Activated CD8-positive, alpha-beta T cell treated with anti-CD3 and anti-CD28 coated beads for 36 hours (primary cell): ENCODE data around the gene PPP1R8. TPM values are rescaled to one million over a fixed set of nuclear protein-coding genes. Genes with fewer than 3 reads are reported as not detected.
A peak's percentile ranks its signal among the peaks of the same experiment; 100 is the strongest.

Experiments used
- ATAC-seq: fragments of 200-7000 bp; cut with Tn5 transposase; one replicate; pipeline ENCODE4 v1.10.0; 2021; ENCODE audit warnings: mild to moderate bottlenecking, moderate library complexity
- CTCF ChIA-PET: fragments of 350-600 bp; sonication (Branson Sonifier 250); formaldehyde crosslinking; loops from one replicate; lab custom pipeline; 2021; ENCODE audit warnings: antibody characterized with exemption; lab: Charles Lee
- POLR2A ChIA-PET: fragments of 350-600 bp; sonication (Branson Sonifier 250); formaldehyde crosslinking; loops from one replicate; lab custom pipeline; 2021; ENCODE audit warnings: antibody characterized with exemption; lab: Charles Lee
- DNase-seq: peaks from one replicate; pipeline ENCODE4 v3.0.0-alpha.2; 2020
- H3K27ac Mint-ChIP-seq: one replicate; pipeline ENCODE4 v1.8.0; 2021; ENCODE audit warnings: mild to moderate bottlenecking, mixed read lengths
- H3K27me3 Mint-ChIP-seq: one replicate; pipeline ENCODE4 v1.8.0; 2021; ENCODE audit warnings: mixed read lengths
- H3K36me3 Mint-ChIP-seq: one replicate; pipeline ENCODE4 v1.8.0; 2021; ENCODE audit warnings: low read depth, mixed read lengths
- H3K4me1 Mint-ChIP-seq: one replicate; pipeline ENCODE4 v1.8.0; 2021; ENCODE audit warnings: low read depth, mixed read lengths
- H3K4me3 Mint-ChIP-seq: one replicate; pipeline ENCODE4 v1.8.0; 2021; ENCODE audit warnings: mild to moderate bottlenecking, moderate library complexity, mixed read lengths
- H3K9me3 Mint-ChIP-seq: one replicate; pipeline ENCODE4 v1.8.0; 2021; ENCODE audit warnings: mixed read lengths
- intact Hi-C: fragments of 100-400 bp; cut with micrococcal nuclease; formaldehyde crosslinking; loops from one replicate; pipeline ENCODE4 v1.10.0; 2022
- total RNA-seq, 2 experiments: library from RNA; stranded (reverse); gene quantifications; one replicate each; pipeline ENCODE4 v1.2.3, GENCODE V29; 2021
- TF ChIP-seq, protein P1 (sequence below): fragments of 200-600 bp; IDR thresholded peaks from one replicate; pipeline ENCODE4 v1.8.0; 2022; ENCODE audit warnings: antibody characterized with exemption, mild to moderate bottlenecking

PPP1R8 gene
- 10 to 100 TPM; 50.2 to 54.4 TPM for total RNA-seq

DNA sequence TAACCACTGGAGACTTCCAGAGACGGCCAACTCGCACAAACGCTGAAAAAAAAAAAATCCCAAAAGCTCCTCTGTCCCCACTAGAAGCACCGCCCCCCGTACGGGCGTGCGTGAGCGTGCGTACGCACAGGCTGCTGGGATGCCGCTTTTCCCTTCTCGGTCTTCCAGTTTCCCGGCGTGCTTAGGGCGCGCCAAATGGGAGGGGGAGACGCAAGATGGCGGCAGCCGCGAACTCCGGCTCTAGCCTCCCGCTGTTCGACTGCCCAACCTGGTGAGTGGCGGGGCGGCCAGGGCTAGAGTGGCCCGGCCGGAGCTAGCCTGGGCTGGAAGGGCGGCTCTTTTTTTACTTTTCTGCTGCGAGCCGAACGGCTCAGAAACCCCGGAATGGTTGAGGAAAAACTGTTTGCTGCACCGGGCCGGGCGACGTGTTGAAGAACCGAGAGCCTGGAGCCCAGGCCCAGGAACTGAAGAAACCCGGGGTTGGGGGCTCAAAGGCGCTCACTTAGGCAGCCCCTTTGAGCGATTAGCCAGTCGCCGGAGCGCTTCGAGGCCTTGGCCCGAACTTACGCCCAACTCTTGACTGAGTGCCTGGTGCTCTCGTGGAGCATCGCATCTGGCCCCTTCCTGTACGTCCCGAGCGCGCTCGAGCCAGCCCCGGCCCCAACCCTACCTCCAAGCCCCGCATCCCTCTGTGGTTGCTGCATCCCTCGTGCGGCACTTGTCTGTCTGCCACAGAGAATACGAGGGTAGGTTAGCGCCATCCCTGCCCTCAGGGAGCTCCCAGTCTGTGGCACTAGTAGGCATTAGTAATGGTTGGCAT is at the start of gene PPP1R8:
TSS of gene PPP1R8 (plus strand) at position 162 of the 820 bp plus-strand sequence. CDS start at position 216, 54 bp downstream.
- CTCF ChIA-PET, result interaction anchor here (0.8 to 1.4 kb wide), 2 partner anchors 42 to 161 kb away, joined by 3 read pairs; no protein-coding TSS in a partner anchor

DNA sequence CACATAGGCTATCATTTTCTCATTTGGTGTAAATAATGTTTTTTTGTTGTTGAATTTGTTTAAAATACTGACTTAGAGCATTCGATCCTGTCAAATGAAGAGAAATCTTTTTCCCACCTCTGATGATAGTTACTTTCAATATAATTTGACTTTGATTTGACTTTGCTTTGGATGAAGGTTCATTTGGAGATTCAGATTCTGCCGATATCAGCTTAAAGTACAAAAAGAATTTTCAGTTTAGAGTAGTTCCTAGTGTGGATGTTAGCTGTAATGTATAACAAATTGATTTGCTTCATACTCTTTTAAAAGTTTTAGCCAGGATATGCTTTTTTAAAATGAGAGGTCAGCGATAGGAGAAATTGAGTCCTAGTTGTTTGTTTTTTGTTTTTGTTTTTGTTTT is 47.6 kb upstream of the PPP1R8 start:
- Mint-ChIP-seq H3K27me3 (no peaks in the 10 kb centered on the region), H3K4me3 (no peak overlapping the region), H3K36me3 (peaks cover 4% of the 10 kb centered on the region), H3K9me3 (no peaks in the 10 kb centered on the region), H3K4me1 (peaks cover 23% of the 10 kb centered on the region), H3K27ac (no peak overlapping the region)
- no peak for DNase-seq
- ChIA-PET CTCF (no interaction called here), POLR2A (interaction anchor here (0.7 kb wide), 1 partner anchor 48 kb away, joined by 3 read pairs; no protein-coding TSS in a partner anchor)
- TF ChIP-seq, protein P1, sequence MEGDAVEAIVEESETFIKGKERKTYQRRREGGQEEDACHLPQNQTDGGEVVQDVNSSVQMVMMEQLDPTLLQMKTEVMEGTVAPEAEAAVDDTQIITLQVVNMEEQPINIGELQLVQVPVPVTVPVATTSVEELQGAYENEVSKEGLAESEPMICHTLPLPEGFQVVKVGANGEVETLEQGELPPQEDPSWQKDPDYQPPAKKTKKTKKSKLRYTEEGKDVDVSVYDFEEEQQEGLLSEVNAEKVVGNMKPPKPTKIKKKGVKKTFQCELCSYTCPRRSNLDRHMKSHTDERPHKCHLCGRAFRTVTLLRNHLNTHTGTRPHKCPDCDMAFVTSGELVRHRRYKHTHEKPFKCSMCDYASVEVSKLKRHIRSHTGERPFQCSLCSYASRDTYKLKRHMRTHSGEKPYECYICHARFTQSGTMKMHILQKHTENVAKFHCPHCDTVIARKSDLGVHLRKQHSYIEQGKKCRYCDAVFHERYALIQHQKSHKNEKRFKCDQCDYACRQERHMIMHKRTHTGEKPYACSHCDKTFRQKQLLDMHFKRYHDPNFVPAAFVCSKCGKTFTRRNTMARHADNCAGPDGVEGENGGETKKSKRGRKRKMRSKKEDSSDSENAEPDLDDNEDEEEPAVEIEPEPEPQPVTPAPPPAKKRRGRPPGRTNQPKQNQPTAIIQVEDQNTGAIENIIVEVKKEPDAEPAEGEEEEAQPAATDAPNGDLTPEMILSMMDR, result no peak
- no peak for ATAC-seq
- intact Hi-C loops, result no loop called here

More for the DNA sequence above, at the start of gene PPP1R8:
- no peaks in the 10 kb centered on the region for H3K27me3 Mint-ChIP-seq
- peak within 1 kb of the TSS; percentile 94 for H3K27ac Mint-ChIP-seq
- POLR2A ChIA-PET, result interaction anchor here (0.9 to 1.4 kb wide), 6 partner anchors 10 to 230 kb away, joined by 3 to 5 read pairs (median 3); no protein-coding TSS in a partner anchor
- peaks cover 29% of the 10 kb centered on the region for H3K4me1 Mint-ChIP-seq
- H3K4me3 Mint-ChIP-seq, result peak within 1 kb of the TSS; percentile 95
- peak; percentile 93 for DNase-seq
- TF ChIP-seq, protein P1, result no peak
- peak; percentile 99 for ATAC-seq
- no peaks in the 10 kb centered on the region for H3K9me3 Mint-ChIP-seq
- peaks cover 19% of the 10 kb centered on the region for H3K36me3 Mint-ChIP-seq
- intact Hi-C loops, result no loop called here

DNA sequence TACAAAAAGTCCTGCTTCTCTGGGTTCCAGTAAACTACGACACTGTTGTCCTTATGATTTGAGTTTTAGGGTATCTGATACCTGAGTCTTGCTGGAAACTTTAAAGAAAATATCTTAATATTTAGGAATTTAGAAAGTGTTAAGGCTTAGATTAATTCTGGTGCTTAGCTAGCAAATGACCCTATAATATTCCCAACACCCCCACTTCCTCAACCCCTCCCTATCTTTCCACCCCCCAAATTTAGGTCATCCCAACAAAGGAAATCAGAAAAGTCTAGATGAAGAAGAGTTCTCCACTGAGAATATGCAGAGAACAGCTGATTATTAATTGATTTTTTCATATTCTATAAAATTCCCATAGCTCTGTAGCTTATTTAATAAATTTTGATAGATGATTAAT is 45.9 kb upstream of the PPP1R8 start:
- H3K27ac Mint-ChIP-seq, result no peak overlapping the region
- H3K36me3 Mint-ChIP-seq, result peaks cover 6% of the 10 kb centered on the region
- DNase-seq (no peak), ATAC-seq (no peak)
- intact Hi-C loops, result no loop called here
- CTCF ChIA-PET, result interaction anchor here (2.0 kb wide), 2 partner anchors 12 to 115 kb away, joined by 5 read pairs; partner anchors contain the start of gene STX12
- POLR2A ChIA-PET, result interaction anchor here (0.6 to 1.6 kb wide), 2 partner anchors 46 to 979 kb away, joined by 3 to 5 read pairs; partner anchors contain the start of gene PPP1R8
- H3K27me3 Mint-ChIP-seq, result no peaks in the 10 kb centered on the region
- H3K9me3 Mint-ChIP-seq, result no peaks in the 10 kb centered on the region
- H3K4me1 Mint-ChIP-seq, result peaks cover 16% of the 10 kb centered on the region
- TF ChIP-seq, protein P1, result no peak
- H3K4me3 Mint-ChIP-seq, result no peak overlapping the region

DNA sequence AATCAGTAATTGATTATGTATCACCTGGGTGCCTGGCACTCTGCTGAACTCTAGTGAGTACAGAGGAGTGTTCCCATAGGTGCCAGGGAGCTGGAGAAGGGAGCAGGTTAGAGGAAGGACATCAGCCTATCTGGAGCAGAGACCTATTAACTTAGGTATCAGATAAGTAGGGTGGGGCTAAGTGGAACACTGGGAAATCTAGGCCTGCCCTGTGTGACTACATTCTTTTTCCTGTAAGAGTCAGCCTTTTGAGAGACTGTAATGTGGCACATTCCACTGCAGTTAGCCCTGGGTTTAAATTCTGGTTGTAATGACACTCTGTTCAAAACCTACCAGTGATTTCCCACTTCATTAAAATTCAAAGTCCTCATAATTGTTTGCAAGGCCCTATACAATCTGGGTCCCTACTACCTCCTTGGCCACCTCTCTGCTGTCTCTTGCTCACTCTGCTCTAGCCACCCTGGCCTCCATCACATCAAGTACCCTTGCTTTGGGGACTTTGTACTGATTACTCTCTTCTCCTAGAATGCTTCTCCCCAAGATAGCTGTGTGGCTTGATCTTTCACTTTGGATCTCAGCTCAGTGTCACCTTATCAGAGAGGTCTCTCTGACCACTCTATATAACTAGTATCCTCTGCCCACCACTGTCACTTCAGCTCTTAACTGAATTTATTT is 44.7 kb upstream of the PPP1R8 start:
- TF ChIP-seq, protein P1, result no peak
- intact Hi-C loops, result no loop called here
- peaks cover 16% of the 10 kb centered on the region for H3K4me1 Mint-ChIP-seq
- H3K36me3 Mint-ChIP-seq, result peaks cover 15% of the 10 kb centered on the region
- H3K27me3 Mint-ChIP-seq, result no peaks in the 10 kb centered on the region
- no peak overlapping the region for H3K4me3 Mint-ChIP-seq
- ATAC-seq (no peak), DNase-seq (no peak)
- H3K27ac Mint-ChIP-seq, result no peak overlapping the region
- ChIA-PET CTCF (interaction anchor here (0.6 to 2.0 kb wide), 3 partner anchors 9 to 117 kb away, joined by 3 to 5 read pairs (median 5); partner anchors contain the start of gene STX12), POLR2A (interaction anchor here (1.6 kb wide), 1 partner anchor 45 kb away, joined by 5 read pairs; the partner anchor contains the start of gene PPP1R8)
- no peaks in the 10 kb centered on the region for H3K9me3 Mint-ChIP-seq
